ENCODE measurements around the gene APBA2.
"Not testable (repeated sequence)": the region's sequence is repeated elsewhere in the genome, so short reads cannot be mapped to it uniquely, and the experiment has no call there.

APBA2 gene

DNA sequence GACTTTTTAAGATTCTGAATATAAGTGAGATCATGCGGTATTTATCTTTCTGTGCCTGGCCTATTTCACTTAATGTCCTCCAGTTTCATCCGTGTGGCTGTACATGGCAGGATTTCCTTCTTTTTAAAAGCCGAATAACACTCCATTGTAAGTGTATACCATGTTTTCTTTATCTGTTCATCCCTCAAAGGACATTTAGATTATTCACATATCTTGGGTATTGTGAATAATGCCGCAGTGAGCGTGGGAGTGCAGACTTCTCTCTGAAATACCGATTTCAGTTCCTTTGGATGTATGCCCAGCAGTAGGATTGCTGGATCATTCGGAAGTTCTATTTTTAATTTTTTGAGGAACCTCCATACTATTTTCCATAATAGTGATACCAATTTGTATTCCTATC, 136.1 kb downstream of the APBA2 start:
- no peaks in the 10 kb centered on the region for H3K27me3 ChIP-seq (ENCODE audit: insufficient read depth, low read length, poor library complexity)
- no peaks in the 10 kb centered on the region for H3K36me3 ChIP-seq (ENCODE audit: insufficient read depth, low read length)
- no peak overlapping the region for H3K4me3 ChIP-seq (ENCODE audit: low read depth in 1 of 2, low read length in 2 of 2)
- no peak overlapping the region for H2AFZ ChIP-seq (ENCODE audit: low read depth, low read length)
- H3K79me2 ChIP-seq (ENCODE audit: insufficient read depth, low read length): no peaks in the 10 kb centered on the region
- no peak for DNase-seq
- H3K27ac ChIP-seq (ENCODE audit: low read length): no peak overlapping the region
- H4K20me1 ChIP-seq (ENCODE audit: insufficient read depth, low read length): no peaks in the 10 kb centered on the region
- H3K9me3 ChIP-seq (ENCODE audit: insufficient read depth, low read length, severe bottlenecking): no peaks in the 10 kb centered on the region
- H3K4me1 ChIP-seq (ENCODE audit: insufficient read depth, low read length): no peaks in the 10 kb centered on the region
- no peak overlapping the region for H3K4me2 ChIP-seq (ENCODE audit: insufficient read depth, low read length)
- TF ChIP-seq, protein P1, sequence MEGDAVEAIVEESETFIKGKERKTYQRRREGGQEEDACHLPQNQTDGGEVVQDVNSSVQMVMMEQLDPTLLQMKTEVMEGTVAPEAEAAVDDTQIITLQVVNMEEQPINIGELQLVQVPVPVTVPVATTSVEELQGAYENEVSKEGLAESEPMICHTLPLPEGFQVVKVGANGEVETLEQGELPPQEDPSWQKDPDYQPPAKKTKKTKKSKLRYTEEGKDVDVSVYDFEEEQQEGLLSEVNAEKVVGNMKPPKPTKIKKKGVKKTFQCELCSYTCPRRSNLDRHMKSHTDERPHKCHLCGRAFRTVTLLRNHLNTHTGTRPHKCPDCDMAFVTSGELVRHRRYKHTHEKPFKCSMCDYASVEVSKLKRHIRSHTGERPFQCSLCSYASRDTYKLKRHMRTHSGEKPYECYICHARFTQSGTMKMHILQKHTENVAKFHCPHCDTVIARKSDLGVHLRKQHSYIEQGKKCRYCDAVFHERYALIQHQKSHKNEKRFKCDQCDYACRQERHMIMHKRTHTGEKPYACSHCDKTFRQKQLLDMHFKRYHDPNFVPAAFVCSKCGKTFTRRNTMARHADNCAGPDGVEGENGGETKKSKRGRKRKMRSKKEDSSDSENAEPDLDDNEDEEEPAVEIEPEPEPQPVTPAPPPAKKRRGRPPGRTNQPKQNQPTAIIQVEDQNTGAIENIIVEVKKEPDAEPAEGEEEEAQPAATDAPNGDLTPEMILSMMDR (IDR thresholded peaks at IDR 0.05; ENCODE audit: borderline replicate concordance, extremely low read depth, low read length, poor library complexity, severe bottlenecking): no peak
- TF ChIP-seq EZH2 (IDR thresholded peaks at IDR 0.05; ENCODE audit: borderline replicate concordance, low read depth, low read length, severe bottlenecking): no peak
- no peak overlapping the region for H3K9ac ChIP-seq (ENCODE audit: low read depth, low read length)
- no peak for ATAC-seq (ENCODE audit: insufficient read depth, low read depth)

- Histone ChIP-seq H3K9ac (ENCODE audit: low read depth, low read length) (no peak overlapping the region), H3K4me1 (ENCODE audit: insufficient read depth, low read length) (no peaks in the 10 kb centered on the region), H3K79me2 (ENCODE audit: insufficient read depth, low read length) (no peaks in the 10 kb centered on the region), H2AFZ (ENCODE audit: low read depth, low read length) (no peak overlapping the region), H3K4me3 (ENCODE audit: low read depth in 1 of 2, low read length in 2 of 2) (no peak overlapping the region), H3K27me3 (ENCODE audit: insufficient read depth, low read length, poor library complexity) (no peaks in the 10 kb centered on the region), H3K4me2 (ENCODE audit: insufficient read depth, low read length) (no peak overlapping the region), H3K36me3 (ENCODE audit: insufficient read depth, low read length) (no peaks in the 10 kb centered on the region), H4K20me1 (ENCODE audit: insufficient read depth, low read length) (no peaks in the 10 kb centered on the region), H3K9me3 (ENCODE audit: insufficient read depth, low read length, severe bottlenecking) (no peaks in the 10 kb centered on the region), H3K27ac (ENCODE audit: low read length) (no peak overlapping the region)
- TF ChIP-seq EZH2 (IDR thresholded peaks at IDR 0.05; ENCODE audit: borderline replicate concordance, low read depth, low read length, severe bottlenecking): no peak
- TF ChIP-seq, protein P1 (IDR thresholded peaks at IDR 0.05; ENCODE audit: borderline replicate concordance, extremely low read depth, low read length, poor library complexity, severe bottlenecking): no peak
- no peak for DNase-seq
- no peak for ATAC-seq (ENCODE audit: insufficient read depth, low read depth)
These were observed 138.9 kb downstream of the APBA2 start for GRCh38 chr15:29024662-29025061.

DNA sequence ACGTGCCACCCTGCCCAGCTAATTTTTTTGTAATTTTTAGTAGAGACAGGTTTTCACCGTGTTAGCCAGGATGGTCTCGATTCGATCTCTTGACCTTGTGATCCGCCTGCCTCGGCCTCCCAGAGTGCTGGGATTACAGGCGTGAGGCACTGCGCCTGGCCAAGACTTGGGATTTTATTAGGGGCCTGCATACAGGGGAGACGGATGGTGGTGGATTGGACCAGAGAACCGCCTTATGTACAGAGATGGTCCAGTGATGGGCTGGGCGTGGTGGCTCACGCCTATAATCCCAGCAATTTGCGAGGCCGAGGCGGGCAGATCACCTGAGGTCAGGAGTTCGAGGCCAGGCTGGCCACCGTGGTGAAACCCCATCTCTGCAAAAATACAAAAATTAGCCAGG, 139.6 kb downstream of the APBA2 start:
- not testable (repeated sequence) for H4K20me1 ChIP-seq (ENCODE audit: insufficient read depth, low read length); H3K4me2 ChIP-seq (ENCODE audit: insufficient read depth, low read length); H3K79me2 ChIP-seq (ENCODE audit: insufficient read depth, low read length); ATAC-seq (ENCODE audit: insufficient read depth, low read depth); H3K4me1 ChIP-seq (ENCODE audit: insufficient read depth, low read length); H3K27me3 ChIP-seq (ENCODE audit: insufficient read depth, low read length, poor library complexity); H3K4me3 ChIP-seq (ENCODE audit: low read depth in 1 of 2, low read length in 2 of 2); H2AFZ ChIP-seq (ENCODE audit: low read depth, low read length); H3K9me3 ChIP-seq (ENCODE audit: insufficient read depth, low read length, severe bottlenecking); H3K36me3 ChIP-seq (ENCODE audit: insufficient read depth, low read length); H3K27ac ChIP-seq (ENCODE audit: low read length); DNase-seq; H3K9ac ChIP-seq (ENCODE audit: low read depth, low read length)

GRCh38 chr15:29028158-29028557, 142.4 kb downstream of the APBA2 start:
- not testable (repeated sequence) for H2AFZ ChIP-seq (ENCODE audit: low read depth, low read length)

More at GRCh38 chr15:29028158-29028557, 142.4 kb downstream of the APBA2 start:
- H3K9me3 ChIP-seq (ENCODE audit: insufficient read depth, low read length, severe bottlenecking); H3K27ac ChIP-seq (ENCODE audit: low read length); H3K9ac ChIP-seq (ENCODE audit: low read depth, low read length); H3K27me3 ChIP-seq (ENCODE audit: insufficient read depth, low read length, poor library complexity); H3K4me2 ChIP-seq (ENCODE audit: insufficient read depth, low read length); H3K79me2 ChIP-seq (ENCODE audit: insufficient read depth, low read length); H3K36me3 ChIP-seq (ENCODE audit: insufficient read depth, low read length); DNase-seq; ATAC-seq (ENCODE audit: insufficient read depth, low read depth); H4K20me1 ChIP-seq (ENCODE audit: insufficient read depth, low read length); H3K4me3 ChIP-seq (ENCODE audit: low read depth in 1 of 2, low read length in 2 of 2); H3K4me1 ChIP-seq (ENCODE audit: insufficient read depth, low read length): not testable (repeated sequence)

All from DND-41 (cell line).